ENCODE measurements around the gene CREG2.

Gene CREG2, protein sequence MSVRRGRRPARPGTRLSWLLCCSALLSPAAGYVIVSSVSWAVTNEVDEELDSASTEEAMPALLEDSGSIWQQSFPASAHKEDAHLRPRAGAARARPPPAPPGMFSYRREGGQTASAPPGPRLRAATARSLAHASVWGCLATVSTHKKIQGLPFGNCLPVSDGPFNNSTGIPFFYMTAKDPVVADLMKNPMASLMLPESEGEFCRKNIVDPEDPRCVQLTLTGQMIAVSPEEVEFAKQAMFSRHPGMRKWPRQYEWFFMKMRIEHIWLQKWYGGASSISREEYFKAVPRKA

DNA sequence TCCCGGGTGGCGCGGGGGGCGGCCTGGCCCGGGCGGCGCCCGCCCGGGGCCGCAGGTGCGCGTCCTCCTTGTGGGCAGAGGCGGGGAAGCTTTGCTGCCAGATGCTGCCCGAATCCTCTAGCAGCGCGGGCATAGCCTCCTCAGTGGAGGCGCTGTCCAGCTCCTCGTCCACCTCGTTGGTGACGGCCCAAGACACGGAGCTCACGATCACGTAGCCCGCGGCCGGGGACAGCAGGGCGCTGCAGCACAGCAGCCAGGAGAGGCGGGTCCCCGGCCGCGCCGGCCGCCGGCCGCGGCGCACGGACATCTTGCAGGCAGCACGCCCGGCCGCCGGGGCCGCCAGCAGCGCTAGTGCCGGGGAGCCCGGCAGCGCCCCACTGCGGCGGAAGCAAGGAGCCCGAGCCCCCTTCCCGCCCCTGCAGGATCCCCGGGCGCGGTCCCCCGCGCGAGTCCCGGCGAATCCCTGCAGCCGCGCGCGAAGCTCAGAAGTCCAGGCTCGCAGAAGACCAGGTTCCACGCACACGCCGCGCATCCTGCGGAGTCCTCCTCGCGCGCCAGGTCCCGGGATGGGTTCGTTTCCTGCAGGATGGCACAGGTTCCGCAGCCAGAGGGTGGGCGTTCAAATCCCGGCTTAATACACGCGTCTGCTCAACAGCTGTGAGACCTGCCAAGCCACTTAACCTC lies at the start of gene CREG2:
CREG2 (minus strand) TSS at position 353 of the 684 bp plus-strand sequence; CDS start at position 307, 46 bp downstream.
- DNase-seq = peak; percentile 6

DNA sequence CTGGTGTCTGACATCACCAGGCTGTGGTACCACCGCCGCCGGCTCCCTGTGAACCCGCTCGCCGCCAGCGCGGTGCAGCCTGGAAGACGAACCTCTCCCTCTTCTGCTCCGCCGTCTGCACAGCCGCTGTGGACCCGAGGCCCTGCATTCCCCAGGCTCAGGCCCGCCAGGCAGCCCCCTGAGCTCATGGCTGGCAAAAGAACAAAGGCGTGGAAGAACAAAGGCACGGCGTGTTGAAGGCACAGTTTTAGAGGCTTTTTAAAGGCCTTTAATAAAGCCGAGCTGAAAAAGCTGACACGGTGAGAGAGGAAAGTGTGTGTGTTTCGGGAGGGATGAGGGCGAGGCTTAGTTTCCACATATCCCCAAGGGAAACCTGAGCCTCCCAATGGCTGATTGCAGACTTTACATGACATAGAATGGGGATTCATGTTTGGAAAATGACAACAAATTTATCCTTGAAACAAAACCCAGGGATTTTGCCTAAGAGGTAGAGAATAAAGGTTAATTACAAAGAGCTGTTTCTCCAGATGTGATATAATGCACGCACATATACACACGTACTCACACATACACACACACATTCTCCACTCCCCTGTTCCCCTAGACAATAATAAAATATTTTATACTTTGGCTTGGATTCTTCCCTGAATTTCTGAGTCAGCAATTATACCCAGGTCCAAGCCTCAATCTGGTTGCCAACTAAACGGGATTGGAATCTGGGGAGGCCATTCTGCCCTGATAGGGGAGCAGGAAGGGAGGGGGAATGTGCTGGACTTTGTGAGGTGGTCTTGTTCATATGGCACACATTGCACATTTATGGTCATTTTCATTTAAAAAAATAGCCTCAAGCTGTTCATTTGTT lies 47.9 kb upstream of the CREG2 start:
- DNase-seq = no peak

DNA sequence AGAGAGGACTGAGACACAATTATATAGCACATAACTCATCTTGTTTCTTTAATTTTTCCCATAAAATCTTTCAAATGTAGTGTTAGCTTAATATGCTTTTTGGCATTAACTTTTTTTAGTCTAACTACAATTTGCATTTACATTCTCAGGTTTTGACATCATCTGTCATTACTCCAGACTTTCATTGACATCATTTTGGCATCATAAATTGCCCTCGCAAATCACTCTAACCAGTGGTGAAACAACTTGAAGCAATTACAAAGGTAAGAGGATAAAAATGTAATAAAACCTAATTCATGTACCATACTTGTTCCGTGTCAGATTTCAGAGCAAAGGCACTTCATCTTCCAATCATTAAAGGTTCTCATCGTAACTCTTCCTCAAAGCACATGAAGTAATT lies 46.2 kb upstream of the CREG2 start:
- no peak for DNase-seq

DNA sequence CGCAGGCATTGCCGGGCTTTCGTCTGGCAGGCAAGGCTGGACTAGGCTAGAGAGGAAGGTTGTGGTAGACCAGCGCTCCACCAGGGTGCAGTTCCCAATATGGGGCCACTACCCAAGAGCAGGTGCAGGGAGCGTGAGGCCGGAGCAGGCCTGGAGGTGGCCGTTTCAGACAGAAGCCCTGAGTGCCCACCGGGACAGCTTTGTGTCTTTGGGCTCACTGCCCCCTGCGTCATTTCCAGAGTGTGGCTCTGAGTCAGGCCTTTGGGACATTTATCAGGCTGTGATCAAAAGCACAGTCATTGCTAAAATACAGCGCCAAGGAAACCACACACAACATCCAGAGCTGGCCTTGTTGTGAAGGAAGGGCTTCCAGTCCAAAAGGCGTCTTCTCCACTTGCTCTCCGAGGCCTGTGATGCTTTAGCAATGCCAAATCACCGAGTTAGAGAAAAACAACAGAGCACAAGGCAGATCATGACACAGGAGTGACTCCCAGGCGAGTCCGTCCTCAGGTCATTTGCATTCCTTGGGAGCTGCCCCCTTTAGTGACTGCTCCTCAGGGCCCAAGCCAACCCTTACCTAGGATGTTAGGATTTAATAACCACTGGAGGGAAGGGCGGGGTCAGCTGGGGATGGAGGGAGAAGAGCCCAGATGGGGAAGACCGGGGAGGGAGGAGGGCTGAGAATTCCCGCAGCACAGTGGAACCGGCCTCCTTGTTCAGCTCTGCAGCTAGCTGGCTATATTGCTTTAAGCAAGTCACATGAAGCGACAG lies 45.3 kb upstream of the CREG2 start:
- DNase-seq = no peak

DNA sequence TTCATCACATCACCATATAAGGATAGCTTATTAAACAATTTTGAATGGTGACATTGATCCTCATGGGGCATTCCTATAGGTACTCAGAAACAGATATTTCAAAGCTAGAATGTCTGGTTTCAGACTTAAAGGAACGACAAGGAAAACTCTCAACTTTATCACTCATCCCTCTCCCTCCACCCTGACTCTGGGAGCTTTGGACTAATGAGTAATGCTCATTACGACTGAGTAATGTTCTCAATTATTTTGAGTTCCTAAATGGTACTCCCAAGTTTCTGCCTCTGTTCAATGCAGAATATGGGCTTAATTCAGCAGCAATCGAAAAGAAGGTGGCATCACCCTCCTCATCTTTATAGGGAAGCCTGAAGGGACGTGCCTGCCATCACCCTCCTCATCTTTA lies 44.2 kb upstream of the CREG2 start:
- DNase-seq = no peak

DNA sequence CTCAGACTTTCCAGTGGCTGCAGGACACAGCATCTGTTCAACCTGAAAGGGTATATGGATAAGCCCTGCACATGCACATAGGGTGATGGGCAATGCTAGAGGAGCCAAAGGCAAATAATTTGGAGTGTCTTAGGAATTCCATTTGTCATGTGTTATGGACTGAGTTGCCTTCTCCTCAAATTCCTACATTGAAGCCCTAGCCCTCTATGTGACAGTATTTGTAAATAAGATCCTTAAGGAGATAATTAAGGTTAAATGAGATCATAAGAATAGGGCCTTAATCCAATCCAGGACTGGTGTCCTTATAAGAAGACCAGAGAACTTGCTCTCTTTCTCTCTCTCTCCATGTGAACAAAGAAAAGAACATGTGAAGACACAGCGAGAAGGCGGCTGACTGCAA lies 42.9 kb upstream of the CREG2 start:
- no peak for DNase-seq

DNA sequence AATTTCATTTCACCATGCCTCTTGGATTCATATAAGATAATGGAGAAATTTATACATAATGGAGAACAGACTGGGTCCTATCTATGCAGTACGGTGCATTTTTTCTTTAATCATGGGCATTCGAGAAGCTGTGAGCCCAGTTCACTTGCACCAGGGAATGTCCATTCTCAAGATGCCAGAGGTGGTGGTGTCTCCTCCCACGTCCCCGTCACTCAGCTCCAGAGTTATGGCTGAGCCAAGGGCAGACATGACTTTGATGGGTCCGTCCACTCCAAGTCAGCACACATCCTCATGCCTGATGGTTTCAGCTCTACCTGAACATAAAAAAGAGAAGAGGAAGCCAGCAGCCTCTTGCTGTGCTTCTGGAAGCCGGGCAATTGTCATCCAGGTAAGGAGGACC lies 42.1 kb upstream of the CREG2 start:
- DNase-seq = no peak

DNA sequence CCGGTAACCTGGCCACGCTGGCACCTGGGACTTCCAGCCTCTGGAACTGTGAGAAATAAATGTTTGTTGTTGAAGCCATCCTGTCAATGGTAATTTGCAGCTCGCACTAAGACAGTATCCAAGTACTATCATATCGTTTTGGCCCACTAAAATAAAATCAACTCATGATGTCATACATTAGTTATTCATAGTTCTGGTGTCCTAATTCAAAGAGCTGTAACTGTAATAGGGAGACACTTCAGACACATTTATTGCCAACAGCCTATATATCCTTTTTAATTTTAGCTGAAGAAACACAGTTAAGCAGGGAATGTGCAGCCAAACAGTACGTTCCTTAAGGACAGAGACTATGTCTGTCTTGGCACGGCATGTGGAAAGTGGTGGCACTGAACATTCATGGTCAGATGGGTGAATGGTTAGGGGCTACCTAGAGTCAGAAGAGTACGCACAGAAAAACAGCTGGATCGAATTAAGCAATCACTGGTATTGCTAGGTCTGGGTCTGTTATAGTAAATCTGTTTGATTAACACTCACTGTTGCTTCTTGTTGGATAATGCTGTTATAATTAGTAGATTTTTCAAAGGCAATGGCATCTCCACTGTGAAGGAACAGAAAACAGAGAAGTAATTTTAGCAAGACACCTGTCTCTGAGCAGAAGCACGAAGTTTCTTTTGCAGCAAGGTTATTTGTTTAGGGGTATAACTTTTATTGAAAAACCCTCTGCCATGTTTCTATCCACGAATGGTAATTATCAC lies 41.3 kb upstream of the CREG2 start:
- DNase-seq = no peak

DNA sequence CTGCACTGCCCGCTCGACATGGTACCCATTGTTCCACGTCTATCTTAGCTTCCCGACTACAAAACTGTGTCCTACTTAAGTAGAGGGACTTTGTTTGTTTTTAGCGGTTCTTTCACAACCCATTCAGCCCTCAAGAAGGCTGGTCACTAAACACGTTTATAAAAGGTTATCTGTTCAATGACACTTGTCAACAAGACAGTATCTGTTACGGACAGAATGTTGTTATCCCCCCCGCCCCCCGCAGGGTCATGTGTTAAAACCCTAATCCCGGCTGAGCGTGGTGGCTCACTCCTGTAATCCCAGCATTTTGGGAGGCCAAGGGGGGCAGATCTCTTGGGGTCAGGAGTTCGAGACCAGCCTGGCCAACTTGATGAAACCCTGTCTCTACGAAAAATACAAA lies 40.4 kb upstream of the CREG2 start:
- DNase-seq = no peak

DNA sequence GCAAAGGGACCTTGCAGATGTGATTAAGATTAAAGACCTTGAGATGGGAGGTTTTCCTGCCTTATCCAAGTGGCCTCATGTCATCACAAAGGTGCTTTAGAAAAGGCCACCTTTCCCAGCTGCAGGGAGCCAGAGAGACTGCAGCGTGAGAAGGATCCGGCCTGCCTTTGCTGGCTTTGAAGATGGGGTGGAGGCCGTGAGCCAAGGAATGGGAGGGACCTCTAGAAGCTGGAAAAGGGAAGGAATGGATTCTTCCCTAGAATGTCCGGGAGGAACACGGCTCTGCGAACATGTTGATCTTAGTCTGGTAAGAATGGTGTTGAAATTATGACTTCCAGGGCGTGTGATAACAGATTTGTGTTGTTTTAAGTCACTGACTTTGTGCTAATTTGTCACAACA lies 39.9 kb upstream of the CREG2 start:
- no peak for DNase-seq

DNA sequence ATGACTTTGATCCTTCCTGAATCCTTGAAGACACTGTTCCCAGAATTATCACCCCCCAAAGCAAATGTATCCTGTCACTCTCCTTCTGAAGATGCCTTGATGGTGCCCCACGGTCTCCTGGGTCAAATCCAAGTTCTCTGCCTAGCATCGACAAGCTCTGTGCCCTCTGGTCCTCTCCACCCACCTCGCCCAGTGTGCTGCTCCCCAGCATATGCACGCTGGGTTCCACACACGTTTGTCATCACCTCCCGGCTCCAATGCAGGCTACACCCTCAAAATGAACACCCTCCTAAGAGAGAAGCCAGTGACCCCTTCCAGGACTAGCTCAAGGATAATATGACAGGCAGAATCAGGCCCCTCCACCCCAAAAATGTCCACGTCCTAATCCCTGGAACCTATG lies 39.5 kb upstream of the CREG2 start:
- no peak for DNase-seq

DNA sequence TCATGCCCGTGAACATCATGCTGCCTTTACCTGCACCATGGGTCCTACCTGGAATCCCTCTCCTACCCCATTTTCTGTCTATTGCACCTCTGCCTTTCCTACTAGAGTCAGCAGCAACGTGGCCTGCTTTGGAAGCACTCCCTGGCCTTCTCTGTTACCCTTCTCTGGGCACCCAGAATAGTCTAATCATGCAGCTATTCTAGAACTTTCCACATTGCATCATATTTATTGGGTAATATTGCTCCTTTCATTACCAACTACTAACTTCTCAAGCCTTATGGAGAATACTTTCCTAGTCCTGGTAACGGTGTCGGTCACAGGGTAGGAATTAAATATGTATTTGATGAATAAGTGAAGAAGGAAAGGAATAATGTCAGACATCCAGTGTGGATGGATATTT lies 33.3 kb upstream of the CREG2 start:
- no peak for DNase-seq

DNA sequence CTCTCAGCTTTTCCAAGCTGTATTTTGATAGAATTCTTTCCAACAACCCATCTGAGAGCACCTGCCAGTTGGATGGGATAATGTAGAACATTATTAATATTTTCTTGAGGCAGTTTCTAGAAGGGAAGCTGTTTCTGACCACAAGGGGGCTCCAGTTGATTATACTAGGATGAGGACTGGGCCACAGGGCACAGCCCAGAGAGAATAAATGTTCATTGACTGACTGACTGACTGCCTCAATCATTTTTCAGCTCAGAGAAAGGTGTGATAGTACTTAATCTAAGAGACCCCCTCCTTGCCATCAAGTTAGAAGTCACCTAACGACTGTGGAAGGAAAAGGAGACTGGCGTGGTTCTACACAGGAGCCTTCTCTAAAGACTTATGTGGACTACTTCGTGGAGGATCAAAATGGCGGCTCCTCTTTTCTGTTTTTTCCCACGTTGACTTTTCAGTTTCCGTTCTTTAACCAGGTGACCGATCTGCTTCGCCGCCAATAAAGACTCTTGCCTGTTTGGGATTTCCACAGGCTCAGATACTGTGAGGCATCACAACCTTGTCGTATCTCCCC lies 31.9 kb upstream of the CREG2 start:
- DNase-seq = peak; percentile 71

DNA sequence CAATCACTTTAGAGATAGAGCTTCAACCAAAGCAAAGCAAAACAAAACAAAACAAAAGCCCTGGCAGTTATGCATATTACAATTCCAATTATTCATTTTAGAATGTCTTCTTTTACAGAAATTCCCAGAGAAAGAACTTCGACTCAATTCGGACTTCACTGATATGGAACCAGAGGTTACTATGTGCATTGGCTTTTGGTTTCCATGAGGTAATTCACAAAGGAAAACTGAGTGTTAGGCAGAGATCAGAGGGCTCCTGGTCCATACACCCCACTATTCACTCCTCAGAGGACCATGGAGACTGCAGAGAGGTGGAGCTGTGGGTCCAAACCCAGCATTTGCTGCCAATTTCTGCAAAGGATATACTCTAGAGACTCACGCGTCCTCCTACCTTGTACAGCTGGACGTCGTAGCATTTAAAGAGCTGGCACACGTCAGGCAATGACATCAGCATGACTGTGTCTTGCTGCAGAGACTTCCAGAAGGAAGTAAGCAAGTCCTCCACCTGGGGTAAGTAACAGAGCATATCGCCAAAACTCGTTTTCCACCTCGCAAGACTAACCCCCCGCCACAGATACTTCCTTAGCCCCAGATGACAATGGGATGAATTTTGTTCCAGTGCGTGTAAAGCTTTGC lies 31.3 kb upstream of the CREG2 start:
- no peak for DNase-seq

DNA sequence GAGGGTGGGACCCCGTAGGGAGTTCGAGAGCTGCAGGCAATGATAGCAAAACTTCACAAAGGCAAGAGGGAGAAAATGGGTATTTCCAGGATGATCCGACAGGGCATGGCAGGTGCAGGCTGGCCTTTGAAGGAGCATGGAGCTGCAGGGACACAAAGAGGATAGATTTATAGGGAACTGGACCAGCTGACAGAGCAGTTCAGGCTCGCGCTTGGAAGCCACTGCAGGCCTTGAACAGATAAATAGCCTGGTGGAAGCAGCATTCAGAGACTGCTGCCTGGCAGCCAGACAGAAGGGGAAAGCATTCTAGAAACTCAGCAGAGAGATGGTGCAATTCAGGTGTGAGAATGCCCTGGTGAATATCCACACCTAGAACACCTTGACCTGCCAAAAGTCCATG lies 29.3 kb upstream of the CREG2 start:
- no peak for DNase-seq

DNA sequence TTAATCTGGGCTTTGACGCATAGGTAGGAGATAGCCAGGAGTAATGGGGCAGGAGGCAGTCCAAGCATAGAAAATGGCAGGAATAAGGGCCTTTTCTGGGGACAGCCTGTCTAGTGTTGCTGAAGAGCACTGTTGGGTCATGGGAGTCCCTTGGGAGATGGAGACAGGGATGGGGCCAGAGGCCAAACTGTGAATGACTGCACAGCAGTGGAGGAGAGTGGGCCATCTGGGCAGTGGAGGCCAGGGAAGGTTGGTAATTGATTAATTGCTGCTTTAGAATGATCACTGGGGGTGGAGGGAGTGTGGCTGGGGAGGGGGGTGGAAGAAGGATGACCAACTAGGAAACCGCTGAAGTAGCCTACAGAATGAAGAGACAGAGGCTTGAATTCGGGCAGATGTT lies 28.6 kb upstream of the CREG2 start:
- DNase-seq = no peak

DNA sequence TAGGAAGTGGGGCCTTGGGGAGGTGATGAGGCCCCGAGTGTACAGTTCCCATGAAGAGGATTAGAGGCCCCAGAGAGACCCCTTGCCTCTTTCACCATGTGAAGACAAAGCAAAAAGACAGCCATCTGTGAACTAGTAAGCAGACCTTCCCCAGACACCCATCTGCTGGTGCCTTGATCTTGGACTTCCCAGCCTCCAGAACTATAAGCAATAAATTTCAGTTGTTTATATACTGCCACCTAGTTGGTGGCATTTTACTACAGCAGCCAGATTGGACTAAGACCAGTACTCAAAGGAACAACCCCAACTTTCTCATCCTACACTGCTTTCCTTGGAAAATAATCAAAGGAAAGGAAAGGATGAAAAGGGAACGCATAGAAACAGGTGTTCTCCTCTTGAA lies 27.9 kb upstream of the CREG2 start:
- no peak for DNase-seq

DNA sequence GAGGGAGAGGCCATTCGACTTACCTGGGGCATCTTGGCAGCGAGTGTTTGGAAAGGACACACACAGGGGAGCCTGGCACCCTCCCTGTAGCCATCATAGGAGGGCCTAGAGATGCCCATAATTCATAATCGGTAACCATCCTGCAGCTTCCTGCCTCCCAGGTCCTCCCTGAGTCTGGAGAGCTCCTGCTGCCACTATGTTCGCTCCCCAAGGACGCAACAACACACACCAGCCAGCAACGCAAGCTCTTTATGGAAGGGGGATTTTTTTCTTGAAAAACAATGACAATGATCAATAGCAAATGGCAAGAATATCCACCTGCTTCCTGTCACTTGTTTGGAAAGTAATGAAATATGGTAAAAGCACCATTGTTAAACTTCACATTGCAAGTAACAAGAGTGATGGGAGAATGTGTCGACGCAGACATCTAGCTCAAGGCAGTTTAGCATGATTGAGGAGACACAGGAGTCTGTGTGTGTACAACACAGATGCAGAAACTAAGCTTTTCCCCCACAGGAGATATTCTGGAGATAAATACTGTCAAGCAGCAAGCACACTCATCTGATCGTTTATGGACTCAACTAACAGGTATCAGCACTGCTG lies 24.9 kb upstream of the CREG2 start:
- DNase-seq = no peak

DNA sequence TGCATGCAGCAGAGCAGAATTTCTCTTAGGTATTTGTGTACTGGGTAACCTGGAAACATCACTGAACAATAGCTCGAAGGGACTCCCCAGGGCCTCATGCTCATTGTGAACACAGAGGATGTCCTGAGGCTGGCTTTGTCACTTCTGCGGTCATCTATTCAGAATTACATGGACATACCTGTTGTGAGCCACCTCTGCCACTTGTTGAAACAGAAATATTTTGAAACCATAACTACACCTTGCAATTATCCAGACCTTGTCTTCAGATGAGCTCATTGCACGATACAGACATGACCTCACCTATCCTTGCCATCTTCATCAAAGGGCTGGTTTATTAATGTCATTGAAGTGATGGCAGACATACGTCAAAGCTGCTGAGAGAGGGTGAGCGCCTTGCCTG lies 23.4 kb upstream of the CREG2 start:
- DNase-seq = no peak

DNA sequence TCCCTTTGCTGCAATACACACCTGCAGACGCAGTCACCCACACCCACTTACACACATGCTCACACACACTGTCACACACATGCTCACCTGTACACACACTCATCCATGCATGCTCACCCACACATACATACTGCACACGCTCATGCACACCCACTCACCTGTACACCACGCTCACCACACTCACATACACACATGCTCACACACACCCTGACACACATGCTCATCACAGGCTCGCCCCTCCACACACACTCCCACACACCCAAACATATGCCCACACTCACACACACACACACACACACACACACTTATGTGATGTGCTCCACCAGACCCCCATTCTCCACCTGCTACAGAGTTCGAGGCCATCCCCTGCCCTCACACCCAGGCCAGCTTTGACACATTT lies 22.8 kb upstream of the CREG2 start:
- DNase-seq = no peak

DNA sequence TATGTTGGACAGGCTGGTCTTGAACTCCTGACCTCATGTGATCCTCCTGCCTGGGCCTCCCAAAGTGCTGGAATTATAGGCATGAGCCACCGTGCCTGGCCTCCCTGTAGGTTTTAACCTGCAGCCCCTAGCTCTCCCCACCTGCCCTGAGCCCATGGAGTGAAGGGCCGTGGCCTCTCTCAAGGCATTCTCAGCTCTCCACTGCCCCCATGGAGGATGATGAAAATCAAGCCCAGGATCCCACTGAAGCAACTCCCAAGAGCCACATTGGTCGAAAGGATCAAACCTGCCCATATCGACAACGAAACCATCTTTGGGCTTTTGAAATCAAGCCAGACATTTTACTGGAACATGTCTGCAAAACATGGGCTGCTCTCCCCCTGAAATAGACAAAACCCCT lies 22.4 kb upstream of the CREG2 start:
- no peak for DNase-seq
